ENCODE results near the gene CD83. TPM values are rescaled to one million over a fixed set of nuclear protein-coding genes. Genes with fewer than 3 reads are reported as not detected.

The CD83 gene
- total and polyA plus RNA-seq, 2 of the 8 experiments (the other 6 are each of a cell fraction or from before 2014, with no cell fraction given) = 4.6 to 8.5 TPM

DNA sequence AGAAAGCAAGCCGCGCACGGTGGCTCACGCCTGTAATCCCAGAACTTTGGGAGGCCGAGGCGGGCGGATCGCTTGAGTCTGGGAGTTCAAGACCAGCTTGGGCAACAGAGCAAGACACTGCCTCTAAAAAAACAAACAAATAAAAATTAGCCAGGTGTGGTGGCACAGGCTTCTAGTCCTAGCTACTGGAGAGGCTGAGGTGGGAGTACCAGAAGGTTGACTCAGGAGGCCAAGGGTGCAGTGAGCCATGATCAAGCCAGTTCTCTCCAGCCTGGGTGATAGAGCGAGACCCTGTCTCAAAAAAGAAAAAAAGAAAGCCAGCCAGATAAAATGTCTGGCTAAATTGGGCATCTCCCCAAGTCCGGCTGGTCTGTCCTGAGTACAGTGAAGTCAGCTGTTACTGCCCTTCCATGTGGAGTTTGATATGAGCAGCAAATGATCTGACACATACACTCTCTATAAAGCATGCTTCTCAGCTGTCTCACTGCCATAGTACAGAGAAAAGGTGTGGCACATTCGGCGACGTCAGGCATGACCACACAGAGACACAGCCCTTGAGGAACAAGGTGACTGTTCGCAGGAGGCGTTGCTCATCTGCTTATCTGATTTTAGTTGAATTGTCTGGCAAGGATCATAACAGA is 13.0 kb downstream of the CD83 start:
- no peak overlapping the region for H2BK20ac ChIP-seq (ENCODE audit: low read length)
- WGBS, 2 experiments (ENCODE audit: extremely low coverage in 1 of 2, insufficient coverage in 1 of 2, insufficient read length in 1 of 2, insufficient replicate concordance in 2 of 2, low coverage in 1 of 2, low lambda C conversion rate in 2 of 2, missing lambda C conversion rate in 1 of 2) = 87% methylated on average over 15 of the region's 15 CpGs; no CpG with 5 or more reads in 1 of the 2 experiments
- H3K79me2 ChIP-seq (ENCODE audit: control insufficient read depth in 1 of 2, insufficient read depth in 2 of 2, low read length in 2 of 2) = no peaks in the 10 kb centered on the region; a peak in 1 of 4 replicates
- H2BK120ac ChIP-seq (replicated peaks; ENCODE audit: low read depth, low read length) = no peak overlapping the region
- 0 out of 2 replicates have a peak overlapping the region, but pooled peaks have one; percentile 1 for H2BK12ac ChIP-seq (ENCODE audit: low read depth, low read length)
- peaks cover 4 to 19% (median 16%) of the 10 kb centered on the region in 4 experiments for H3K4me1 ChIP-seq (replicated peaks in 1 of 4; ENCODE audit: control insufficient read depth in 3 of 4, insufficient read depth in 4 of 4, low read length in 3 of 4)
- H2AFZ ChIP-seq (ENCODE audit: low read length) = no peak overlapping the region
- H3K4ac ChIP-seq (replicated peaks; ENCODE audit: insufficient read length, low read depth, low read length) = no peak overlapping the region
- H3K18ac ChIP-seq (ENCODE audit: extremely low read depth, low read length) = no peak overlapping the region
- H3K14ac ChIP-seq (ENCODE audit: insufficient read length) = no peak overlapping the region
- H2AK5ac ChIP-seq (ENCODE audit: low read depth, low read length) = no peak overlapping the region
- POLR2A ChIA-PET (ENCODE audit: partially characterized antibody) = no interaction called here
- H3K23ac ChIP-seq (ENCODE audit: insufficient read length) = no peak overlapping the region
- H3K27me3 ChIP-seq (replicated peaks in 1 of 4; ENCODE audit: control insufficient read depth in 3 of 4, extremely low read depth in 1 of 4, insufficient read depth in 3 of 4, low read length in 3 of 4) = no peaks in the 10 kb centered on the region; a peak in 1 of 7 replicates
- DNase-seq (ENCODE audit: low read depth in 1 of 2, low spot score in 2 of 2) = no peak
- H2BK15ac ChIP-seq (ENCODE audit: low read length) = no peak overlapping the region
- H4K8ac ChIP-seq (ENCODE audit: extremely low read depth, insufficient read depth, low read length) = no peak overlapping the region
- FAIRE-seq = no peak
- no peak overlapping the region for H4K91ac ChIP-seq (replicated peaks; ENCODE audit: insufficient read length, low read length)
- no peaks in the 10 kb centered on the region for H3K23me2 ChIP-seq (ENCODE audit: low read depth, low read length)
- H3K4me2 ChIP-seq (ENCODE audit: insufficient read depth in 1 of 2, low read depth in 2 of 2, low read length in 2 of 2) = no peak overlapping the region
- H3K27ac ChIP-seq (ENCODE audit: low read depth, low read length) = no peak overlapping the region
- no peak overlapping the region for H4K5ac ChIP-seq (ENCODE audit: insufficient read length, low read depth, low read length)
- no peaks in the 10 kb centered on the region for H4K20me1 ChIP-seq (replicated peaks in 1 of 2; ENCODE audit: control insufficient read depth in 1 of 2, insufficient read depth in 2 of 2, low read length in 2 of 2)
- no peaks in the 10 kb centered on the region for H3K36me3 ChIP-seq (ENCODE audit: control insufficient read depth in 2 of 4, insufficient read depth in 4 of 4, low read length in 3 of 4)
- CTCF ChIA-PET (ENCODE audit: partially characterized antibody) = interaction anchor here (1.0 to 3.5 kb wide), 5 partner anchors 9 to 337 kb away, joined by 3 to 49 read pairs (median 9); no protein-coding TSS in a partner anchor
- no peak overlapping the region for H2BK5ac ChIP-seq (ENCODE audit: low read depth, low read length)
- no peak overlapping the region for H3K9ac ChIP-seq (replicated peaks in 1 of 4; ENCODE audit: extremely low read depth in 1 of 4, low read depth in 3 of 4, low read length in 3 of 4)
- no peak overlapping the region for H3K56ac ChIP-seq (replicated peaks; ENCODE audit: insufficient read length, low read depth, low read length)
- H3K9me3 ChIP-seq (ENCODE audit: insufficient read depth in 2 of 2, low read depth in 1 of 2, low read length in 1 of 2) = no peaks in the 10 kb centered on the region
- no peak for TF ChIP-seq SP4 (IDR thresholded peaks at IDR 0.05; ENCODE audit: low read length)
- TF ChIP-seq, protein P1, sequence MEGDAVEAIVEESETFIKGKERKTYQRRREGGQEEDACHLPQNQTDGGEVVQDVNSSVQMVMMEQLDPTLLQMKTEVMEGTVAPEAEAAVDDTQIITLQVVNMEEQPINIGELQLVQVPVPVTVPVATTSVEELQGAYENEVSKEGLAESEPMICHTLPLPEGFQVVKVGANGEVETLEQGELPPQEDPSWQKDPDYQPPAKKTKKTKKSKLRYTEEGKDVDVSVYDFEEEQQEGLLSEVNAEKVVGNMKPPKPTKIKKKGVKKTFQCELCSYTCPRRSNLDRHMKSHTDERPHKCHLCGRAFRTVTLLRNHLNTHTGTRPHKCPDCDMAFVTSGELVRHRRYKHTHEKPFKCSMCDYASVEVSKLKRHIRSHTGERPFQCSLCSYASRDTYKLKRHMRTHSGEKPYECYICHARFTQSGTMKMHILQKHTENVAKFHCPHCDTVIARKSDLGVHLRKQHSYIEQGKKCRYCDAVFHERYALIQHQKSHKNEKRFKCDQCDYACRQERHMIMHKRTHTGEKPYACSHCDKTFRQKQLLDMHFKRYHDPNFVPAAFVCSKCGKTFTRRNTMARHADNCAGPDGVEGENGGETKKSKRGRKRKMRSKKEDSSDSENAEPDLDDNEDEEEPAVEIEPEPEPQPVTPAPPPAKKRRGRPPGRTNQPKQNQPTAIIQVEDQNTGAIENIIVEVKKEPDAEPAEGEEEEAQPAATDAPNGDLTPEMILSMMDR (IDR thresholded peaks at IDR 0.05; ENCODE audit: control extremely low read depth in 1 of 3, insufficient read depth in 1 of 3, low read depth in 1 of 3, low read length in 3 of 3) = no peak
- no peaks in the 10 kb centered on the region for H3K79me1 ChIP-seq (ENCODE audit: low read depth, low read length)
- H3K4me3 ChIP-seq (ENCODE audit: extremely low read depth in 1 of 4, insufficient read depth in 2 of 4, low read depth in 3 of 4, low read length in 4 of 4) = no peak overlapping the region
